GM12874 (cell line): ENCODE data around the gene CD33.

Source experiments
- CTCF ChIP-seq: IDR thresholded peaks from 2 replicates; pipeline ENCODE4 v1.5.1; 2011; ENCODE audit warnings: low read depth, mild to moderate bottlenecking, control low read depth, low read length, moderate library complexity; ENCODE audit not compliant: insufficient read depth

Gene CD33

GRCh38 chr19:51186323-51186722, 38.6 kb upstream of the CD33 start:
- TF ChIP-seq CTCF: no peak

GRCh38 chr19:51187395-51188226, 37.3 kb upstream of the CD33 start:
- TF ChIP-seq CTCF: no peak

- TF ChIP-seq CTCF: no peak
These were observed 36.7 kb upstream of the CD33 start for GRCh38 chr19:51188227-51188559.

- TF ChIP-seq CTCF: no peak
These were observed 32.2 kb upstream of the CD33 start for GRCh38 chr19:51192689-51193088.

GRCh38 chr19:51194527-51195315, 30.2 kb upstream of the CD33 start:
- no peak for TF ChIP-seq CTCF

GRCh38 chr19:51195316-51195586, 29.6 kb upstream of the CD33 start:
- TF ChIP-seq CTCF: no peak

GRCh38 chr19:51195616-51196015, 29.3 kb upstream of the CD33 start:
- TF ChIP-seq CTCF: no peak
